Stimulated activated CD8-positive, alpha-beta memory T cell treated with anti-CD3 and anti-CD28 coated beads, Interleukin-12 subunit alpha, Interleukin-12 subunit beta, amount 100 ng/mL, for 1 hour (primary cell): Measurements from ENCODE around the gene CIDEA.
"Not testable (repeated sequence)": the region's sequence is repeated elsewhere in the genome, so short reads cannot be mapped to it uniquely, and the experiment has no call there.

Experiments used
- DNase-seq: peaks from one replicate; pipeline ENCODE4 v3.0.0-alpha.2; 2020; ENCODE audit warnings: low read depth

The CIDEA gene

DNA sequence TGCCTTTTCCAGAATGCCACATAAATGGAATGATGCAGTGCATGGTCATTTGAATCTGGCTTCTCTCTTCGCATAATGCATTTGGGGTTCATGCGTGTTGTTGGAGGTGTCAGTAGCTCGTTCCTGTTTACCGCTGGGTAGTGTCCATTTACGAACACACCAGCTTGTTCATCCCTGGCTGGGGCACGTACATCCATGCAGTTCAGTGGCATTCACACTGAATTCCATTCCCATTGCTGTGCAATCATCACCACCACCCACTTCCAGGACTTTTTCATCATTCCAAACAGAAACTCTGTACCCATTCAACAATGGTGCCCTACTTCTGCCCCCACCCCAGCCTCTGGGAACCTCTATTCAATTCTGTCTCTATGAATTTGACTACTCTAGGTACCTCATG, 14.7 kb upstream of the CIDEA start:
- DNase-seq: no peak

DNA sequence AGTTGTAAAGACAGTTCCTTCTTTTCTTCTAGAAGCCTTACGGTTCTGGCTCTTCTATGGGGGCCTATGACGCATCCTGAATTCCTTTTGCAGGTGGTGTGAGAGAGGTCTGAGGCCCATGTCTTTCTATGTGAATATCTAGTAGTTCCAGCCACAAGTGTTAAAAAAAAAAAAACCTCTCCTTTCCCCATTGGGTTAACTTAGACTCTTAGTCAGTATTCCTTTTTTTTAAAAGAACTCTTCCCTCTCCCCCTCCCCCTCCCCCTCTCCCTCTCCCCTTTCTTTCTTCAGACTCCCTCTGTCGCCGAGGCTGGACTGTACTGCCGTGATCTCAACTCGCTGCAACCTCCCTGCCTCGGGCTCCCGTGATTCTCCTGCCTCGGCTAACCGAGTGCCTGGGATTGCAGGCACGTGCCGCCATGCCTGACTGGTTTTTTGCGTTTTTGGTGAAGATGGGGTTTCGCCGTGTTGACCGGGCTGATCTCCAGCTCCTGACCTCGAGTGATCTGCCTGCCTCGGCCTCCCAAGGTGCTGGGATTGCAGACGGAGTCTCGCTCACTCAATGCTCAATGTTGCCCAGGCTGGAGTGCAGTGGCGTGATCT, 11.4 kb upstream of the CIDEA start:
- no peak for DNase-seq

DNA sequence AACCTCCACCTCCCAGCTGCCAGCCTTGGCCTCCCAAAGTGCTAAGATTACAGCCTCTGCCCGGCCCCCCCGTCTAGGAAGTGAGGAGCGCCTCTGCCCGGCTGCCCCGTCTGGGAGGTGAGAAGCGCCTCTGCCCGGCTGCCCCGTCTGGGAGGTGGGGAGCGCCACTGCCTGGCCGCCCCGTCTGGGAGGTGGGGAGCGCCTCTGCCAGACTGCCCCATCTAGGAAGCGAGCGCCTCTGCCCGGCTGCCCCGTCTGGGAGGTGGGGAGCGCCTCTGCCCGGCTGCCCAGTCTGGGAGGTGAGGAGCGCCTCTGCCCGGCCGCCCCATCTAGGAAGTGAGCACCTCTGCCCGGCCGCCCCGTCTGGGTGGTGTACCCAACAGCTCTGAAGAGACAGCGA, 10.9 kb upstream of the CIDEA start:
- DNase-seq: not testable (repeated sequence)

DNA sequence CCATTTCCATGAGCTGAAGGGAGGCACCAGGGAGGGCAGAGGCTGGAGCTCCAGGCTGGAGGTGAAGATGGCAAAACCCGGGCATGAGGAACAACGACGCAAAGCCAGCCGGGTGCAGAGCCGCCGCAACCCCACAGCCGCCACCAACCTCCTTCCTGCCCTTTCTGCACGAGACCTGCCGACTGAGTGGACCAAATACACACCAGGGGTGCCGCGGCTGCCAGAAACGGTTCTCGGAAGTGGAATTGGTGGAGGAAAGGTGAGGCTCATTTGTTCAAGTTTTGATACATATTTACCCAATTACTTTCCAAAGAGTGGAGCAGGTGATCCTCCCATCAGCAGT, 8.4 kb upstream of the CIDEA start:
- DNase-seq: no peak

DNA sequence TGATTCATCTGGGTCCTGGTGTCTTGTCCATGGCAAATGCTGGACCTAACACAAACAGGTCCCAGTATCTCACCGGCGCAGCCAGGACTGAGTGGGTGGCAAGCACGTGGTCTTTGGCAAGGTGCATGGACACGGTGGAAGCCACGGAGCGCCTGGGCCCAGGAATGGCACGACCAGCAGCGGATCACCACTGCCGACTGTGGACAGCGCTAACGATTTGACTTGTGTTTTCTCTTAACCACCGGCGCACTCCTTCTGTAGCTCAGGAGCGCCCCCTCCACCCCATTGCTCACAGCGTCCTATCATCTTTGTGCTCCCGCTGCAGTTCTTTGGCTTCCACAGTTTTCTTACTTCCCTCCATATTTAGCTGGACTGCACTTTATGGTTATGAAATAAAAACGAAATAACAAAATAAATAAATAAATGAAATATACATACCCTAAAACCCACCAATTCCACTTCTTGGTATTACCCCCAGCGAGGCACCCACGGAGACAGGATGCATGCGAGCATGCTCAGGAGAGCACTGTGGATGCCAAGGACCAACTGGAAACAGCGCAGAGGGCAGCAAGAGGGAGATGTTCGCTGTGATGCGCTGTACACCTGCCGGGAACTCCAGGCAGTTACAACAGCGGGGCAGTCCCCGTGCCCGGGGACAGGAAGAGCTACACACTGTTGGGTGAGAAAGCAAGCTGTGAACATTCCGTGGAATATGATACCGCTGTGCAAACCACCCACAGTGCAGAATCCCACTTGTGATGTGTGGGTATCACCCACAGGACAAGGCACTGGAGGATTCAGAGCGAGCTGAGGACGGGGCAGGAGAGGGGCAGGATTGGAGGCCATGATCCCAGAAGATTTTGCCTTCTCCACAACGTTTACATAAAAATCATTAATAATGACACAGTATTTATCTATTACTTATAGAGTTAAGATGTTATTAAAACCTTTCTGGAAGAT, 7.0 kb upstream of the CIDEA start:
- DNase-seq: no peak

DNA sequence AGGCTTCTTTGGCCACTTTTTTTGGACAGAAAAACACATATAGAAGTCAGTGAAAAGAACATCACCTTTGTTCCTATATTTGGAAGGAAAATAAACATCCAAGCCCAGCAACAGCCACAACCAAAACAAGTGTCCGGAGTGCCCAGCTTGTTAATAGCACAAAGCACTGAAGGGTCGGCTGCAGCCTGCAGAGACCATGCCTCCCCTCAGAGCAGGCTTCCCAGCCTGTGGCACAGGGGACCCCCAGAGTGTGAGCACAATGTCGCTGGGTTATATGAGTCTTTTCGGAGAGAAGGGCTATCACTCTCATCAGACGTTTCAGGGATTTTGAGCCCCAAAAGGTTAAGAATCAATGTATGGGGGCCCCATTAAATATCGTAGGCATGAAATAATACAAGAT, 6.2 kb upstream of the CIDEA start:
- no peak for DNase-seq

DNA sequence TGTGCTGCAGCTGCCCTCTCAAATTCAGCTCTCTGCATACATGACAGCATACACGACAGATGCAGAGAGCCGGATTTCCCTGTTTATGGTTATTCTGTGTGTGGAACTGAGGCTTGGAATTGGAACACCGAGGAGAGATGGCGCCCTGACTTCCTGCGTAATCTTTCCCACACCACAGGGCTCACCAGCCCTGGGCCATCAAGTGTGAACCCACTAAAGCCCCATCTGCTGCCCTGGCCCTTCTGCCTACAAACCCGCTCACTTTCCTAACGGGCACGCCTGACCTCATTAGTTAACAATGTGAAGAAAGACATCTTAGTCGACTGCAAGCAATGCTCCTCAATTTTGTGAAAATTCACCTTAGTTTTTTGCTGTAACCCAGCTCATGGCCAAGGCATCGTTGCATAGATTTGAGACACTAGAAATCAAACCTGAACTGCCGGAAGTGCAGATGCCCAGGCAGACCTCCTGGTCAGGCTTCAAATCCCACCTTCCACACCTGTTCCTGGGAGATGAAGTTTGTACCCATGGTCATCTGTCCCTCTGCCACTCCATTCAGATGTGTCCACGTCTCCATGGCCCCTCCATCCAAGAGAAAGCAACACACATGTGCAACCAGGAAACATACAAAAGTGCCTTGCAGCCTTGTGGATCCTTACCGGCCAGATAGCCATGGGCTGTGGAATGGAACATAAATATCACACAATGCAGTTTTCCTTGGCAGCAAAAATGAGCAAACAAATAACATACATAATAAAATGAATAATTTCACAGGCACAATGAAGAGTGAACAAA, 5.0 kb upstream of the CIDEA start:
- no peak for DNase-seq

DNA sequence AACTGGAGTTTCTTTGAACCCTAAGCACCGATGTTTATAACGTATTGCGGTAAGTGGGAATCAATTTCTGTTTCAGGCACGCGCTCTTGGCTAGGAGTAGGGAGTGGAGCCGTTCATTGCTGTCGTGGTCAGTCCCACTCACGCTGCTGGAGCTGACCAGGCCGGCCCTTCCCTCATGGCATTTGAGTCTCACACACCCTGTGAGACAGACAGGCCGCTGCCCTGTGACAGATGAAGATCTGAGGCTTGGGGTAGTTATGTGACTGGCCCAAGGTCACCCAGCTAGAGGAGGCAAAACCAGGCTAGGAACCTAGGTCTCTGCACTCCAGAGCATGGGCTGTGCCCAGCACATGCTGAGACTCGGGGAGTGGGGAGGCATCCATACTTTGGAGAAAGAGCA, 2.9 kb upstream of the CIDEA start:
- DNase-seq: no peak

DNA sequence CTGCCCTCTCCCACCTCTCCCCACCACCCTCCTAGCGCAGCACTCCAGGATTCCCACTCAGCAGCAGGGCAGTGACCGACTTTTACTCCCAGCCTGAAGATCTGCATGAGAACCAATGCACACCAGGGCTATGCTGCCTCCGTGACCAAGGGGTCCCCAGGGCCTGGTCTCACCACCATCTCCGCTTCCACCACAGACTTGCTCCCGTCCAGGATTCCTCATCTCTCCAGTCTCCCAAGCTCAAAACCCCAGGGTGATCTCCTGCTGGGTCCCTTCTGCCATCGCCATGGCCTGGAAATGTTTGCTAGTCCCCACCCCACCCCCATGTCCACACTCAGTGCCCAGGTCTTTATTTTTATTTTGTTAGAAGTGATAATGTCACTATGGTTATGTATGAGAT, 2.1 kb upstream of the CIDEA start:
- no peak for DNase-seq

DNA sequence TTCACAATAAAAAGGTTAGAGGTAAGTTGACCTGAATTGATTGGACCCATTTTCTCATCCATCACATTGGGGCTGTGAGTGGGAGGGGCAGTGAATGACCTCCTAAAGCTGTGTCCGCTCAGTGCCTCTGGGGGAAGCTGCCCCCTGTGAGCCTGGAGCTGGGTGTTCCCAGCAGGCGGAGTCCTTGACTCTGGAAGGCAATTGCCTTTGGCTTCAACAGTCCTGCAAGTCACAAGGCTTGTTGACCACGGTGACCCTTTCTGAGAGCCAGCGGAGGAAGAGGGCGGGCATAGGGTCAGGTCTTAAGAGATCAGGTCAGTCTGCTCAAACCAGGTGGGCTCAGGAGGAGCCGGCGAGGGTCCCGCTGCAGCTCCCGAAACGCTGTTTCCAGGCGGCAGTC, 1.1 kb upstream of the CIDEA start:
- no peak for DNase-seq

DNA sequence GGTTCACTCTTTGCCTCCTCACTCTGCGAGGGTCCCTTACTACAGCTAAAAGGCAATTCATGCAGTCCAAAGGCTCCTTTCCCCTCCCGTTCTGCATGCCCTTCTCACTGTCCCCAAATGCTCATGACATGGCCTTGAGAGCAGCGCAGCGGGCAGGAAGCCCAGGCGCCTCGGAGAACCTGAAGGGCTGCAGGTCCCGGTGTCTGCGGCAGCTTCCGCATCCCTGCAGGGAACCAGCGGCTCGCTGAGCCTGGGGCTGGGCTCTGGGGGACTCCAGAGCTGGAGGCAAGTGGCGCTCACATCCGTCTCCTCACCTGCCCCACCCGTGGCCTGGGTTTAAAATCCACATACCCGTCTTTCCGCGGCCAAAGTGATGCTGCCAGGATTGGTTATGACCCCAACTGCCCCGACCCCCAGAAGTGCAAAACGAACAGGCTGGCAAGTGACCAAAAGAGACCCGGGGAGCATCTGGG, 462 bp upstream of the CIDEA start:
- no peak for DNase-seq

DNA sequence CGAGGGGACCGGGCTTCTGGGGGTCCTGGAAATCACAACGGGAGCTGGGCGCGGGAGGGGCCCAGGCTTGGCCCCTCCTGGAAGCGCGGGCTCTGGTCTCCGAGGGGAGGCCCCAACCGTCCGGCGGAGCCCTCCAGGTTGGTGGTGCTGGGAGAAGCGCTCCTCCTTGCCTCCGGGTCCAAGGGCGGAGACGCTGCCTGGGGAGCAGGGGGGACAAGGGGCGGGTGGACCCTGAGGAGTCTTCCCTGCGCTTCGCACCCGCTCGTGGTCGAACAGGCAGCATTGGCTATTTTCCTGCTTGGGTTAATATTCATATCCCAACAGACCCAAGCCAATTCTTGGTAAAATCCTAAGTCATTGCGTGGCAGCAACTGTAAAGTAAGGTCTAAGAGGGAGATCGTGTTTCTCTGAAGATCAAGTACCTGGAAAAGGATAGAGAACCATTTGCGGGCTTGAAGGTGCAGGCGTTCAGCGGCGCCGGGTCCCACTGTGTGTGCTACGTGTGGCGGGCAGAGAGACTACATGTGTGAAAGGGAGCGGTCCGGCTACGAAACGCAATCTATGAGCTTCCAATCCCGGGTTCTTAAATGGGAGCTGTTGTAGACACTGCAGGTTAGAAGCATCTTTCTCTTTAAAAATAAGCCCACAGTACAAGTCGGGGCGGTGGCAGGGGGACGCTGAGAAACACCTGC, 805 bp downstream of the CIDEA start:
- no peak for DNase-seq

DNA sequence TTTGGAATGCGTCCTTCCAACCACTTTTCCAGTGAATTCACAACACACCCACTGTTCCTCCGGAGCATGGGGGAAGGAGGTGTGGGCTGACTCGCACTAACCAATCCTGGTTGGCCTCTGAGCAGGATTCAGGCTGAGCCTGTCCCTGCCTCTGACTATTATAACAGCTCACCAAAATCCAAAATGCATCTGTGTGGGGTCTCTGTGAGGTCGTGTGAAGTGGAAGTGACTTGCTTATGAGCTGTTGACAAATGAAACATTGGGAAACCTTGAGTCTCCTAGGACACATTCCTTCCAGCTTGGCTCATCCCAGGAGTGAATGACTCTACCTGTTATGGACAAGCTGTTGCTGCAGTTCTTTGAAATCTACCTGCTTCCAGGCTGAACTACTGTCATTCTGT, 1.5 kb downstream of the CIDEA start:
- DNase-seq: no peak

DNA sequence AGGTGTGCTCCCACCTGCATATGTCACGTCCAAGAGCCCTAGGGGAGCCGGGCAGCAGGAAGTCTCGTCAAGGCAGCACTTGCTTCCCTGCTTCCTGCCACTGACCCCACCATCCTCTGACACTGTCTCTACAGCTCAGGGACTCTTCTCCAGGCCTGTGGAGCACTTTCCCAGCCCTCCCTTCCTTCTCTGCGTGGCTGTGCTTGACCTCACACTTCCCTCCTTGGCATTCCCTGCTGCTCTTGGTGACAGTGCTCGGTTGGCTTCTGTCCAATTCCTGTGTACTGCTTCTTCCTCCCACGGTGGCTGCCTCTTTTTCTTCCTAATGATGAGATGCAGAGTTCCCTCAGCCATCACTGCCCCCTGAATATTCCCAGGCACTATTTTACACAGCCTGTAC, 2.8 kb downstream of the CIDEA start:
- no peak for DNase-seq

DNA sequence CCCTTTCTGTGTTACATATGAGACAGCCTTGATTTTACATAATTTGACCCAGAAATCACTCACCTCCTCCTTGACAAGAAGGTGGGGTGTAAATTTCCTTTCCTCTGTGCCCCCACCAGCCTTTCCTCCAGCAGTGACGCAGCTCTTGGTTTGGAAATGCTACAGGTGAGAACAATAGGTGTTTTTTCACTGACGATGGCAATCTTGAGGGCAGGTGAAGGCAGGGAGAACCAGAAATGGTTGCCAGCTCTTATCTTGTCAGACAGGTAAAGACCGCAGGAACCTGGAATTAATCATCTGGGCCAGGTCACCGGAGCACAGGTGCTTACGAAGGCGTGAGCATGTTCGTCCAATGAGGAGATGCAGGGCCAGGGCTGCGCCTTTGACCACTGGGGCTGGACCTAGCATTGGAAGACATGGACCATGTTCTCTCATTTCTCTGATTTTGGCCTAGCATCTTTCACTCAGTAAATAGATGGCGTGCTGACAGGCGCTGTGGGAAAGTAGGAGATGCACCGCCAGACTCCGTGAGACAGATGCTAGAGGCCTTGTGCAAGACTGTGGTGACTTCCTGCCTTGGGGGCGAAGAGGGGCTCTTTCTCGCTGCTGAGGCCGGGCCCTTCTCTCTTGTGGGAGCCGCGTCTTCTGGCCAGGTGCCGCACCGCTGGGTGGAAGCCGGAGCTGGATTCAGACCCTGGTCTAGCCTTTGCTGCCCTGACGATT, 4.0 kb downstream of the CIDEA start:
- no peak for DNase-seq

DNA sequence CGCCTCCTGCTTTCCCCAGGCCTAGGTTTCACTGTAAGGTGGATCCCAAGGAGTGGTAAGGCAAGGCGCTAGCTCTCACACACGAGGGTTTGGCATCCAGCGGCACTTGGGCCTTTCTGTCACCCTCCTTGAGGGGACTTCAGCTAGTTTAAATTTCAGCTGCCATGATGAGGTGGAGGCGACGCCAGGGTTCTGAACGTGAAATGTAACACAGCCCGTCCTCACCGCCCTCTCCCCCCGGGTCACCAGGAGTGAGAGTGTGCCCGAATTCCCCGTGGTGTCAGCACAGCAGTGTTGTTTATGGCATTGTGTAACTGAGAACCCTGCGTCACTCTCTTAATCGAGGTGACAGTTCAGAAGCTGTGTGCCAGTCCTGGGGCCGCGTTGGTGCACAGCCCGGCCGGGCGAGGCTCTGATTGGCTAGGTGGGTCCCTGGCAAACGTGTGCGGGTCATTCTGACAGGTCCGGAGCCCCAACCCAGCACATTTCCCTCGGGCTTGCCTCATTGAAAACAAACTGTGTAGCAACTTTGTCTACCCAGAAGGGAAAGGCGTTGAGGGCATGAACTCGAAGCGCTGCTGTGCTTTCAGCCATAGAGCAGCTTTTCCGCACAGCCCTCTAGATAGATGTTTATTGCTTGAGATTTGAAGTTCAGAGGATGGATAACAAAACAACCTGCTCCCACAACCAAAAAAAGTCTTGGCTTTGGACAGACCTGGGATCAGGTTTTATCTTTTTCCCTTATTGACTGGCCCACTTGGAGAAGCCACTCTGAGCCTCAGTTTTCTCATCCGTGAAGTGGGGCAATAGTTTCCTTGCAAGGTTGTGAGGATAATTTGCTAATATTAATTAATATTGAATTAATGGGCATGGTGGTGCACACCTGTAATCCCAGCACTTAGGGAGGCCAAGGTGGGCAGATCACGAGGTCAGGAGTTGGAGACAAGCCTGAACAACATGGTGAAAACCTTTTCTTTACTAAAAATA, 4.9 kb downstream of the CIDEA start:
- no peak for DNase-seq

DNA sequence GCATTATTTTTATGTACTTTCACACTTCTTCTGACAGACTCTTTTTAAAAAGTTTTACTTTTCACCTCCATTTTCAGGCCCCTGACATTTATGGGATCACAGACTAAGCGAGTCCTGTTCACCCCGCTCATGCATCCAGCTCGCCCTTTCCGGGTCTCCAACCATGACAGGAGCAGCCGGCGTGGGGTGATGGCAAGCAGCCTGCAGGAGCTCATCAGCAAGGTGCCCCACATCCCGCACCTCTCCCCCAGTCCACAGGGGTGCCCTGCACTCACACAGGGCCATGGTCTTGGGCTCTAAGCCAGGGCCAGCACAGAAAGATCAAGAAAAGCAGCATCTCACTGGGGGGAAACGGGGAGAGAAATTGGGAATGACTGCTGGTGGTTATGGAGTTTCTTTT, 8.6 kb downstream of the CIDEA start:
- DNase-seq: no peak

DNA sequence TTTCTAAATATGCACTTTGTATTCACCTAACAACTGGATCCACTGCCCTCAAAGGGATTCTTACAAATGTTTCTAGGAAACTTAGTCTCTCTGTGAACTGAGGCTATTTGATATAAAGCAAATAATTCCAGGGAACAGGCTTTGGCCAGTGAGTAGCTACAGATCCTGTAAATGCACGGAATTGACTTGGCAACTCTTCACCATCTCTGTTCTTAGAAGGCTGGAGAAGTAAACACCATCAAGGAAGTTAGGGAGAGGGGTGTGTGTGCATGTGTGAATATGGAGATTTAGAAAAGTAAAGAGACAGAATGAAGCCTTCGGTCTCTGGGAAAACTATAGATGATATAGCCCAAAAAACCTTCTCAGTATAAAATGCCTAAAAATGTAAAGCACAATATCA, 10.7 kb downstream of the CIDEA start:
- DNase-seq: no peak

DNA sequence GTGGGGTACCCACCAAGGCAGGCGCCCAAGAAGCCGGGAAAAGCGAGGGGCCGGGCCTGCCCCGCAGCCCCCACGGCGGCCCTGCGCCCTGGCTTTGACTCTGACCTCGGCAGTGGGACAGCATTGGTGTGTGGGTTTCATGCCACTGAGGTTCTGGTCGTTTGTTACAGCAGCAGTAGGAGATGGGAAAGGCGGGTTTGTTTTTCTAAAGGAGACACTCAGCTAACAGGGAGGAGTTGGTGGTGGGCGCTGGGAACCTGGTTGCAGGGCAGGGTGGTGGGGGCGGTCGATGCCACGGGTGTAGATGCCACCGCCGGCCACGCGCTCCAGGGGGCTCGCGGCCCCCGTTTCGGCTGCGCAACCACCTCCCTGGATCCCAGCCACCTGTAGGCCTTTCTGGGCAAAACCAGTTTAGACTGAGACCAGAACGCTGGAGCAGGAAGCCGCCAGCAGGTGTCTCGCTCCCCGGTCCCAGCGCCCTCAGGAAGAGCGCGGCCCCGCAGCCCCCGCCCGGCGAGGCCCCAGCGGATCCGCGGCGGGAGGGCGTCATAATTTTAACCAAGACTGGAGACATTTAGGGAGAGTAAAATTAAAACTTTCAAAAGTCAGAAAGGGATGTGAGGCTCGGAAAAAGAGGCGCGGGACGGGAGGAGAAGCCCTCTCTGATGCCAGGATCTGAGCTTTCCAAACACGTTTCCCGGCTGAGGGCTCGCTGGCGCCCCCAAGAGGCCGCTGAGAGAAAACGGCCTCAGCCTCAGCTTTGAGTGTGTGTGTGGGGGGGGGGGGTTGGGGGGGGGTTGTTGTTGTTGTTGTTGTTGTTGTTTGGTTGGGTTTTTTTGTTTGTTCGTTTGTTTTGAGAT, 17.4 kb downstream of the CIDEA start:
- DNase-seq: peak; percentile 18
